Neuronal stem cell (in vitro differentiated cells): ENCODE results near the gene SLC16A12.
A peak's percentile ranks its signal among the peaks of the same experiment; 100 is the strongest.
"Not testable (repeated sequence)": the region's sequence is repeated elsewhere in the genome, so short reads cannot be mapped to it uniquely, and the experiment has no call there.

Experiments used
- DNase-seq: peaks from one replicate; pipeline ENCODE4 v3.0.0-alpha.2; 2013; ENCODE audit warnings: low spot score
- H2AFZ ChIP-seq: one replicate; pipeline ENCODE4 v1.6.1; 2013; ENCODE audit warnings: mild to moderate bottlenecking, low read length, inconsistent platforms
- H2AK5ac ChIP-seq: 2 replicates; pipeline ENCODE4 v1.6.1; 2013; ENCODE audit warnings: low read depth, mild to moderate bottlenecking, inconsistent platforms, low read length, moderate library complexity, mixed read lengths
- H2BK120ac ChIP-seq: 2 replicates; pipeline ENCODE4 v1.6.1; 2013; ENCODE audit warnings: low read depth, mild to moderate bottlenecking, inconsistent platforms, low read length, moderate library complexity, mixed read lengths
- H2BK12ac ChIP-seq: one replicate; pipeline ENCODE4 v1.6.1; 2013; ENCODE audit warnings: low read length, inconsistent platforms
- H2BK15ac ChIP-seq: 2 replicates; pipeline ENCODE4 v1.6.1; 2013; ENCODE audit warnings: mild to moderate bottlenecking, low read length, inconsistent platforms, mixed read lengths
- H2BK5ac ChIP-seq: one replicate; pipeline ENCODE4 v1.6.1; 2013; ENCODE audit warnings: inconsistent platforms, mild to moderate bottlenecking, low read length, moderate library complexity
- H3K14ac ChIP-seq: one replicate; pipeline ENCODE4 v1.6.1; 2013; ENCODE audit warnings: low read length, inconsistent platforms
- H3K18ac ChIP-seq: 2 replicates; pipeline ENCODE4 v1.6.1; 2013; ENCODE audit warnings: low read length, inconsistent platforms
- H3K23ac ChIP-seq: 2 replicates; pipeline ENCODE4 v1.6.1; 2013; ENCODE audit warnings: low read depth, mild to moderate bottlenecking, mixed read lengths, low read length, inconsistent platforms; ENCODE audit not compliant: poor library complexity
- H3K27ac ChIP-seq: replicated peaks from 3 replicates; pipeline ENCODE4 v1.5.1; 2013; ENCODE audit warnings: low read length, inconsistent platforms
- H3K27me3 ChIP-seq, 3 experiments: 2 replicates each; pipeline ENCODE4 v1.6.1; 2013; ENCODE audit warnings: low read length in 3 of 3, mild to moderate bottlenecking in 2 of 3, inconsistent platforms in 1 of 3, low read depth in 1 of 3, mixed read lengths in 1 of 3, moderate library complexity in 1 of 3; ENCODE audit not compliant: control insufficient read depth in 3 of 3, insufficient read depth in 3 of 3
- H3K36me3 ChIP-seq, 2 donors: replicated peaks in 1 of 2; 2 replicates each; pipeline ENCODE4 v1.6.1; 2013; ENCODE audit warnings: low read length in 2 of 2; ENCODE audit not compliant: control insufficient read depth in 2 of 2, insufficient read depth in 2 of 2
- H3K4ac ChIP-seq: 2 replicates; pipeline ENCODE4 v1.6.1; 2013; ENCODE audit warnings: inconsistent platforms, mild to moderate bottlenecking, low read length, moderate library complexity
- H3K4me1 ChIP-seq, 2 donors: 1 replicate in 1 of 2; 2 replicates in 1 of 2; pipeline ENCODE4 v1.6.1; 2013; ENCODE audit warnings: low read length in 2 of 2, low read depth in 1 of 2; ENCODE audit not compliant: control insufficient read depth in 2 of 2, insufficient read depth in 1 of 2
- H3K4me2 ChIP-seq: one replicate; pipeline ENCODE4 v1.6.1; 2013; ENCODE audit warnings: mild to moderate bottlenecking, low read length, inconsistent platforms; ENCODE audit not compliant: insufficient read depth, poor library complexity, severe bottlenecking
- H3K4me3 ChIP-seq, 2 donors: 2 replicates each; pipeline ENCODE4 v1.5.1; 2013; ENCODE audit warnings: low read length in 2 of 2, mild to moderate bottlenecking in 2 of 2, inconsistent platforms in 1 of 2, moderate library complexity in 1 of 2
- H3K79me1 ChIP-seq: one replicate; pipeline ENCODE4 v1.6.1; 2013; ENCODE audit warnings: low read depth, mild to moderate bottlenecking, inconsistent platforms, low read length, moderate library complexity
- H3K9ac ChIP-seq: one replicate; pipeline ENCODE4 v1.6.1; 2013; ENCODE audit warnings: mild to moderate bottlenecking, low read depth, low read length, inconsistent platforms; ENCODE audit not compliant: poor library complexity
- H3K9me3 ChIP-seq, 2 donors: replicated peaks in 1 of 2; 2 replicates each; pipeline versions ENCODE3 to v1.6.1; 2013; ENCODE audit warnings: low read length in 2 of 2, mild to moderate bottlenecking in 2 of 2, inconsistent platforms in 1 of 2, low read depth in 1 of 2, mixed read lengths in 1 of 2, moderate library complexity in 1 of 2; ENCODE audit not compliant: control insufficient read depth in 2 of 2, insufficient read depth in 1 of 2
- H4K8ac ChIP-seq: one replicate; pipeline ENCODE4 v1.6.1; 2013; ENCODE audit warnings: low read depth, mild to moderate bottlenecking, inconsistent platforms, low read length, moderate library complexity
- H4K91ac ChIP-seq: one replicate; pipeline ENCODE4 v1.6.1; 2013; ENCODE audit warnings: low read length, low read depth, mild to moderate bottlenecking, inconsistent platforms; ENCODE audit not compliant: poor library complexity
- WGBS, 2 donors: extraction: QIAGEN DNeasy Blood & Tissue Kit; methylation state at CpG; one replicate each; pipeline ENCODE4 v1.1.7; 2013; ENCODE audit warnings: missing lambda C conversion rate in 2 of 2, mixed read lengths in 1 of 2; ENCODE audit not compliant: insufficient read length in 2 of 2, insufficient replicate concordance in 1 of 2; ENCODE audit errors: extremely low coverage in 2 of 2; 5-methylcytosine and 5-hydroxymethylcytosine counted together

The SLC16A12 gene

DNA sequence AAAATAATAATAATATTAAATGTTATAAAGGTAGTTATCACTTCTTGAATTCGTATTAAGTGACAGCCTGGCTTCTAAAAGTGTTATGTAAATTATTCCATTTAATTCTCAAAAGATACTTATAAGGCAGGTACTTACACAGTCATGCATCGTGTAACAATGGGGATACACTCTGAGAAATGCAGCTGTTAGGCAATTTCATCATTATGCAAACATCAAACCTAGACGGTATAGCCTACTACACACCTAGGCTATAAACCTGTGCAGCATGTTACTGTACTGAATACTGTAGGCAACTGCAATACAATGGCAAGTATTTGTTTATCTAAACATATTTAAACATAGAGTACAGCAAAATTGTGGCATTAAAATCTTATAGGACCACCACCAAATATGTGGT, 141.5 kb downstream of the SLC16A12 start:
- Histone ChIP-seq H3K9me3 (no peaks in the 10 kb centered on the region), H2BK15ac (no peak overlapping the region), H2BK120ac (no peak overlapping the region), H4K8ac (no peak overlapping the region), H3K27me3 (no peaks in the 10 kb centered on the region), H3K4me2 (no peak overlapping the region), H4K91ac (no peak overlapping the region), H3K23ac (no peak overlapping the region), H3K4me1 (peaks cover 1 to 3% of the 10 kb centered on the region in 2 donors), H2BK5ac (no peak overlapping the region), H3K4me3 (no peak overlapping the region), H3K79me1 (no peaks in the 10 kb centered on the region), H2AFZ (no peak overlapping the region), H3K18ac (no peak overlapping the region), H3K14ac (no peak overlapping the region), H3K27ac (no peak overlapping the region), H3K4ac (no peak overlapping the region), H3K36me3 (no peaks in the 10 kb centered on the region), H3K9ac (no peak overlapping the region), H2BK12ac (no peak overlapping the region), H2AK5ac (no peak overlapping the region)
- WGBS, 2 donors: no CpG with 5 or more reads among the region's 3 CpGs
- DNase-seq: no peak

- Histone ChIP-seq H3K14ac (no peak overlapping the region), H3K27ac (no peak overlapping the region), H3K4ac (no peak overlapping the region), H2BK12ac (no peak overlapping the region), H4K8ac (no peak overlapping the region), H3K9me3 (no peaks in the 10 kb centered on the region), H2BK15ac (no peak overlapping the region), H3K79me1 (no peaks in the 10 kb centered on the region), H3K4me1 (peaks cover 1 to 3% of the 10 kb centered on the region in 2 donors), H3K4me3 (peak overlapping the region in 1 of 2 donors; percentile 58), H3K23ac (no peak overlapping the region), H3K4me2 (peak overlapping the region; percentile 35), H2AFZ (peak overlapping the region; percentile 88), H2AK5ac (no peak overlapping the region), H2BK120ac (no peak overlapping the region), H2BK5ac (no peak overlapping the region), H3K18ac (no peak overlapping the region), H4K91ac (no peak overlapping the region), H3K36me3 (no peaks in the 10 kb centered on the region), H3K27me3 (no peaks in the 10 kb centered on the region), H3K9ac (no peak overlapping the region)
- WGBS, 2 donors: no CpG with 5 or more reads among the region's 2 CpGs
- DNase-seq: no peak
Observed at GRCh38 chr10:89392974-89393373, 142.4 kb downstream of the SLC16A12 start.

GRCh38 chr10:89391907-89392756, 143.3 kb downstream of the SLC16A12 start, which contains the start of gene IFIT1:
TSS of gene IFIT1 (plus strand) at chr10:89392623. CDS start at chr10:89392713, 90 bp downstream.
- Histone ChIP-seq H2BK15ac (no peak within 1 kb of the TSS), H2BK5ac (no peak within 1 kb of the TSS), H3K9ac (no peak within 1 kb of the TSS), H2AK5ac (no peak within 1 kb of the TSS), H3K14ac (no peak within 1 kb of the TSS), H3K4me1 (peaks cover 1 to 3% of the 10 kb centered on the region in 2 donors), H3K27ac (no peak within 1 kb of the TSS), H3K4me2 (peak within 1 kb of the TSS; percentile 47), H3K4ac (no peak within 1 kb of the TSS), H2BK12ac (no peak within 1 kb of the TSS), H2AFZ (peak within 1 kb of the TSS; percentile 88), H2BK120ac (no peak within 1 kb of the TSS), H4K8ac (no peak within 1 kb of the TSS), H3K18ac (no peak within 1 kb of the TSS), H3K23ac (no peak within 1 kb of the TSS), H3K36me3 (no peaks in the 10 kb centered on the region), H3K27me3 (no peaks in the 10 kb centered on the region), H3K4me3 (peak within 1 kb of the TSS; percentile 58 to 68), H3K79me1 (no peaks in the 10 kb centered on the region), H3K9me3 (no peaks in the 10 kb centered on the region), H4K91ac (no peak within 1 kb of the TSS)
- WGBS, 2 donors: no CpG with 5 or more reads among the region's 8 CpGs
- no peak for DNase-seq

DNA sequence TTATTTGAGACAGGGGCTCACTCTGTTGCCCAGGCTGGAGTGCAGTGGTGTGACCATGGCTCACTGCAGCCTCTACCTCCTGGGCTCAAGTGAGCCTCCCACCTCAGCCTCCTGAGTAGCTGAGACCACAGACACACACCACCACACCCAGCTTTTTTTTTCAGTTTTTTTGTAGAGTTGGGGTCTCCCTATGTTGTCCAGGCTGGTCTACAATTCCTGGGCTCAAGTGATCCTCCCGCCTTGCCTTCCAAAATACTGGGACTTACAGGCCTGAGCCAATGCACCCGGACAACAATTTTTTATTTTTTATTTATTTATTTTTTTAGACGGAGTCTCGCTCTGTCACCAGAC, 144.2 kb downstream of the SLC16A12 start:
- not testable (repeated sequence) for H2BK12ac ChIP-seq, H3K4me2 ChIP-seq, H2BK5ac ChIP-seq, H2AK5ac ChIP-seq, DNase-seq, H4K8ac ChIP-seq, H3K27ac ChIP-seq, H4K91ac ChIP-seq, H3K18ac ChIP-seq, H2AFZ ChIP-seq, H3K9ac ChIP-seq, H3K27me3 ChIP-seq, H3K79me1 ChIP-seq, H3K4me3 ChIP-seq, H2BK120ac ChIP-seq, H3K9me3 ChIP-seq, H3K14ac ChIP-seq, H3K23ac ChIP-seq, H3K4me1 ChIP-seq, H3K36me3 ChIP-seq, H2BK15ac ChIP-seq, H3K4ac ChIP-seq
- whole genome bisulfite sequencing, 2 donors: no CpG with 5 or more reads among the region's 4 CpGs
